Stimulated activated CD8-positive, alpha-beta memory T cell treated with anti-CD3 and anti-CD28 coated beads, Interleukin-15, amount 100 ng/mL, for 48 hours (primary cell): Measurements from ENCODE around the gene LGR6.

Experiments
- DNase-seq, 2 donors: peaks; one replicate each; pipeline ENCODE4 v3.0.0-alpha.2; 2020; ENCODE audit warnings: low read depth in 2 of 2

Gene LGR6

DNA sequence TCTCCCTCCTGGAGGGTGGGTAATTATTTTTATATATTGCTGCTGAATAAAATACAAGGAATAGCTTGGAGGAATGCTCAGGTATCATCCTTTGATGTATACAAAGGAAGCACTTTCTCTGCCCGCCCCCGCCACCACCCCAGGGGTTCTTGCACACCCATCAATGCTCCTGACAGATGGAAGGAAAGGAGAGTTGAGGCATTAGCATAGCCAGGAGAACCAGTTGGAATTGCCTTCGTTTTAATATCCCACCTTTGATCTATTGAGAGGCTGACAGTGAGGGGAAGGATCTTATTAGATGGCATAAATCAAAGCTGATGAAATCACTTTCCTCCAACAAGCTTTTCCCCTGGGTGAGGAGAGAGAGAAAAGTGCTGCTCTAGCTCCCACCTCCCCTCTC is 71.1 kb downstream of the LGR6 start:
- DNase-seq = no peak

DNA sequence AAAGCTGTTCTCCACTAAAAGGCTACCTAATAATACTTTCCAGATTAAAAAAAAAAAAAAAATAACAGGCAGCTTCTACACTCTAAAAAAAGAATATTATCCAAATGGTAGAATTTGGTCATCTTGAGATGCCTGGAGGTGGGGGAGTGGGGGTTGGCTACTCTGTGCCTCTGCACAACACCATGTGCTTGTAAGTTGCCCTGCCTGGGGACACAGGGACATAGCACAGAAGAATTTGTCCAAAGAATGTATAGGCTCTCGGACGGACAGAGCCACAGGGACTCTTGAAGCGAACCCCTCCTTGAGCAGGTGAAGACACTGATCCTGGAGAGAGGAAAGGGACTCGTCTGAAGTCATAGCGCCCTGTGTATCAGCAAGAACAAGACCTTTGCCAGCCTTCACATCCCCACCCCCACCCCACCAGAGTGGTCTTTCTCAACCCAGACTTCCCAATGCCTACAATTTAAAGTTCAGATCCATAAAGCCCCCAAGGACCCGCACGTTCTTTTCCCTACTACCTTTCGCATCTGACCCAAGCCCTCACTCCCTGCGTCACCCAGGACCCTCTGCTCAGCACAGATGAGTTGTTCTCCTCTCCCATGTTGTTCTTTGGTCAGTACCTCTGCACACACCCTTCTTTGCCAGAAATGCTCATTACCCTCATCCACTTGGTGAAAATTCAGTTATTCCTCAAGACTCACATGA is 72.6 kb downstream of the LGR6 start:
- DNase-seq = no peak

DNA sequence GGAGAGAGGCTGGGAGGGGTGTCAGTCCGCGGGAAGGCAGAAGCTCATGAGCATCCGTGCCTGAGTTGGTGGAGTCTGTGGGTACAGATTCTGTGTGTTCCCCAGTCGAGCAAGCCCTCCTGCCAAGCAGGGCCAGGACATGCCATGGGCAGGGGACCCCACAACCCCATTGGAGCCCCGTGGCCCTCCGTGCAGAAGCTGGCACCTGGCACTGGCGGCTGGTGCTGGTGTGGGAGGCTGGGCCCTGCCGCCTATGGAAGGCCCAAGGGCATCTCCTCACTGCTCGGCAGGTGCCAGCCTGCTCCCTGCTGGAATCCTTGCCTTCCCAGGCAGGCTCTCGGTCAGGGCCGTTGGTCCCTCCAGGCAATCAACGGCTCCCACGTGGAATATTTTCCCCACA is 74.4 kb downstream of the LGR6 start:
- no peak for DNase-seq

DNA sequence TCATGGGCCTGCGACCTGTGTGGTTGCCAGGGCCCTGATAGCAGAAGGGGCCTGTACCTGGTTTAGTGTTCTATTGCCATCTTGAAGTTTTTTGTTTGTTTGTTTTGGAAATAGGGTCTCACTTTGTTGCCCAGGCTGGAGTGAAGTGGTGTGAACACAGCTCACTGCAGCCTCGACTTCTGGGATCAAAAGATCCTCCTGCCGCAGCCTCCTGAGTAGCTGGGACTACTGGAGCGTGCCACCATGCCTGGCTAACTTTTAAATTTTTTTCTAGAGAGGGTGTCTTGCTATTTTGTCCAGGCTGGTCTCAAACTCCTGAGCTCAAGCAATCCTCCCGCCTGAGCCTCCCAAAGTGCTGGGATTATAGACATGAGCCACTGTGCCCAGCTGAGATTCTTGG is 75.2 kb downstream of the LGR6 start:
- DNase-seq = no peak

DNA sequence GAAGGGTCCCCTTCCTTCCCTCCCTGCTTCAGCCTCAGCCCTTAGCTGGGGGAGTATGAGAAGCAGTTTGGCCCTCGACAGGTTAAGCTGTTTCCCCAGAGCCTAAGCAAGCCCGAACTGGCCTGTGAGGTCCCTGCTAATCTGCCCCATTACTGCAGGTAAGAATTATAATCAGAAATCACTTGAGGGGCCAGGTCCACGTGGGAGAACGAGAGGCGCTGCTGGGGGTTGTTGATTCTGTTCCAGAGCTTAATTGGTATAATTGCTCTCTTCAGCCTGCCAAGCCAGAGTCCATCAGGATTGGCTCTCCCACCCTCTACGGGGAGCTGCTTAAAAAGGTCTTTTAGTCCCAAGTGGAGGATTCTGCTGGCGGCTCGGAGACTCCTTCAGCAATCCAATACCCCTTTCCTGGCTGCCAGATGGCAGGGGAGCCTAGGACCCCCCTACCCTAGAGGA is 77.3 kb downstream of the LGR6 start:
- DNase-seq = no peak

DNA sequence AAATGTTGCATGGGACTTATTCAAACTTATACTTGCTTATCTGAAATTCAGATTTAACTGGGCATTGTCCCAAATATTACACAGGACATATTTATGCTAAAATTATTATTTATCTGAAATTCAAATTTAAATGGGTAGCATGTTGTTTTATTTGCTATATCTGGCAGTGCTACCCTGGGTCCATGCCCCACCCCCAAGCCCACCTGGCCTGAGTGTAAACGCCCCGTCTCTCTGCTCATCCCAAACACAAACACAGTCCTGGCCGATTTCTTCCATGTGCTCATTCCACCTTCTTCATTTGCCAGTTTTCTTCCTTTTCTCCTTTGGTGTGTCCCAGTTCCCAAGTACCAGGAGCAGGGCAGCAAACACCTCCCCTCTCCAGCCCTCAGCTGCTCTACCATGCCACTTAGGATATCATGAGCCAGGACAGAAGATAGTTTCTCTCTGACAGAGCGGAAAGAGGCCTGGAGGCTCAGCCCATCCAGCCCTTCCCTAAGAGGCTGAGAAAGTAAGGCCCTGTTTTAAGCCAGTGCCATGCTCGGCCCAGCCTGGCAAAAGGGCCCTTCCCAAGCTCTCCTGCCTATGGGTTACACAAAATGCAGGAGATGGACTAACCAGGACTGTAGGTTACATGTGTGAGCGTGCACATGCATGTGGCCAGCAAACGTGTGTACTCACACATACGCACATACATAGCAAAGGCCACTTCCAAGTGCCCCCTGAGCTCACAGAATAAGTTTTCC is 78.7 kb downstream of the LGR6 start:
- no peak for DNase-seq

DNA sequence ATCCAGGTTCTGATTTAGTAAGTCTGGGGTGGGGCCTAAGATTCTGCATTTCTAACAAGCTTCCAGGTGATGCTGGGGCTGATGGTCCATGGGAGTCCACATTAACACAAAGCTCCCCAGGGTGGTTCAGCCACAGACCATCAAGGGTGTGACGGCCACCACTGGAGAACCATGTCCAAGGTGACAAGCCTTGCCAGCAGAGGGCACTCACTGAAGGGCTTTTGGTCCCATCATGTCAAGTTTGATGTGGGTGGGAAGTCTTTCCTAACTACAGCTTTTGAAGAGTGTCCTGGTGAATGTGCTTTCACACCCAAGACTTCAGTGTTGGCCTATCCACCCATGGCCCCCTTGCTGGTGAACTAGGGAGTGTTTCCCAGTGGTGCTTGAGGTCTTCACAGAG is 81.0 kb downstream of the LGR6 start:
- DNase-seq = peak in 1 of 2 donors; percentile 9

DNA sequence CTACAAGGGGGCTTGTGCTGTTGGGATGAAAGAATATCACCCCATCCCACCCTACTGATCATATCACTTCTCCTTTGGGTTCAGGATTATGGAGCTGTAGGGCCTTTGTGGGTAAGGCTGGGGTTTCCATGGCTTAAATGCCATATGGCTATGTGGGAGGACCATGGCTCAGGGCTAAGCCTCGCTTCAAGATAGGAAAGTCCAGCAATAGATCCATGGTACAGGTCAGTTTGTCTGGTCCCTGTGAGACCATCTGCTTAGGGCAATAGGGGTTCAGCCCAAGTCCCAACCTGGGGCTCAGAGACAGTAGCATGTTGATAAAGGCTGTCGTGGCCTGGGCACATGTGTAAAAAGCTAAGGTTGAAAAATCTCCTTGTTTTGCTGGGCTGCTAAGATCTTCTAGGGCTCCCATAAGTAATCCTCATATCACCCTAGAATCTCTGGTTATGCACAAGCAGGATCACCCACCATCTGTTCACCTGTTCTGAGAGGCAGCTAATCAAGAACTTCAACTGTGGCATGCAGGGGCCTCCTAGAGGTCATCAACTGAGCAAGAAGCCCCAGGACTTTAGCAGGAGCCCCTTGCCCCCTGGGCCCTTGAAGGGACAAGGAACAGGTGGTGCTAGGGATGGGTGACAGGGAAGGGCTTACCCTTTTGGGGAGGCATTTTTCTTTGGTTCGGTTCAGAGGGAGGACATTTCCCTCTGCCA is 81.6 kb downstream of the LGR6 start:
- DNase-seq = no peak

DNA sequence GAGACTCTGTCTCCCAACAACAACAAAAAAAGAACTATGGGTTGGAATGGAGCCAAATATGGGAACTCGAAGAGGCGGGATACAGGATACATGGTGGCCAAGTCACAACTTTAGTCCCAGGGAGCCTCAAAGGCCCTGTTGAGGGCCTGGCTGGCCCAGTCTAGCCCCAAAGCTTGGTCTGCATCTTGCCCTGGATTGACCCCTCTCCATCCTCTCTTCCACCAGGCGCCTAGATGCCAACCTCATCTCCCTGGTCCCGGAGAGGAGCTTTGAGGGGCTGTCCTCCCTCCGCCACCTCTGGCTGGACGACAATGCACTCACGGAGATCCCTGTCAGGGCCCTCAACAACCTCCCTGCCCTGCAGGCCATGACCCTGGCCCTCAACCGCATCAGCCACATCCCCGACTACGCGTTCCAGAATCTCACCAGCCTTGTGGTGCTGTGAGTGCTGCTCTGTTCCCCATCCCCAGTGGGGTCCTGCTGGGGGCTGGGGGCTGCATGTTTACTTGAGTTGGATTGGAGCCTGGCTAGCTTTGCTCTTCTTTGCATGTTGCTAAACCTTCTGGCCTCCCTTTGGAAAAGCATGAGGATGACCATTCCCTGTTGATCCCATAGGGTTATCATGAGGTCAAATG is 82.6 kb downstream of the LGR6 start:
- DNase-seq = no peak

DNA sequence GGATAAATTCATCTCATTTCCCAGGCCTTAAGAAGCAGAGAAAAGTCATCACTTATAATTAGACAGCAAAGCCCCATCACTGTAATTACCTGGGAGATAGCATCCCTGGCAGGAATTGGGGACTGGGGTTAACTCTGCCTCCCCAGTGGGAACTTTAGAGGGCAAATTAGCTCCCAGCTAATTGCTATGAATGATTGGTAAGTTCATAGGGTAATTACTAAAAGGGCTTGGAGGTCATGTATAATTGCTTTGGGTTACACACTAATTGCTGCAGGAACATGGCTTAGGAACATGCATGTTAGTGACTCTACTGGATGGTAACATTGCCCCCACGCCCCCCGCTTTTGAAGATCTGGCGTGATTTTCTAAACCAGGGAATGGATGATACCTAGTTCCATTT is 83.3 kb downstream of the LGR6 start:
- DNase-seq = no peak

DNA sequence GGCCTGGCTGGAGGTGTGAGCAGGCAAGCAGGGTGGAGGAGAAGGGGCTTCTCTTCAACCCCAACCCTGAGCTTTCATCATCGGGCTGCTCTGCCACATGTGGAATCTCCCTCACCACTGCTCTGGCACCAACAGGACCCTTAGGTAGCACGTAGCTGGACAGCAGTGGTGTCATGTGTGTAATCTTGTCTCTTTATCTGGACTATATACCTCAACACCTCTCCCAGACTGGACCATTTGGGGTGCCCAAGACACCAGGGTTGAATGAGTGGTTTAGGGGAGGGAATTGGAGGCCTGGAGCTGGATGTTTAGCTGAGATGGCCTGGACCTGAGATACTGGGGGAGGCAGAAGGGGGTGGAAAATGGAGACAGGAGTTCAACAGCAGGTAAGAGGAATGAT is 85.2 kb downstream of the LGR6 start:
- no peak for DNase-seq

DNA sequence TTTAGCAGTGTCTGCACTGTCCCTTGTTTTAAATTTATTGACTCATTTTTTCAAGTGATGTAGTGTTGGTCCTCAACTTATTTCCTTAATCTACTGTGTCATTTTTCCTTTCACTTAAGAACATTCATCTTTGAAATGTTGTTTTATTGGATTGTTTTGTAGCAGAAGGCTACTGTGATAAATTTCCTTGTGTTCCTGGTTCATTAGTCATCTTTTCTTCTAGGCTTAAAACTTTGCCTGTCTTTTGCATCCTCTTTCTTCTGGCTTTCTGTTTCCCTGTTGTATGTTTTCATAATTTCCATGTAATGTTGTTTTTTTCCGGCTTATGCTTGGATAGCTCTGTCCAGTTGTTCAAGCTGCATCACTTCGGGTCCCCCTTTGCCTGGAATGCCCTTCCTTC is 86.2 kb downstream of the LGR6 start:
- no peak for DNase-seq

DNA sequence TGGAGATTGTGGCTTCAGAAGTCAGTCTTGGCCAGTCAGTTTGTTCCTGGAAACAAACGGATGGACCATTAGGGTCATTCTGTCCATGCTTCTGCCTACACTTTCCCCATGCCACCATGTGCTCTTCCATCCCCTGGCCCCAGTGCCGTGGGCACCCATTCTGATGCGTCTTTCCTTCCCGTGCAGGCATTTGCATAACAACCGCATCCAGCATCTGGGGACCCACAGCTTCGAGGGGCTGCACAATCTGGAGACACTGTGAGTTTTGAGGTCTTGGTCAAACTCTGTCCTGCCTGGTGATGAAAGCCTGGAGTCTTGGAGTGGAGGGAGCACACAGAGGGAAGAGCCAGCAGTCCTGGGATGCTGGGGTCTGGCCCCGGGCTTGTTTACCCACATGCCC is 87.0 kb downstream of the LGR6 start:
- DNase-seq = no peak

DNA sequence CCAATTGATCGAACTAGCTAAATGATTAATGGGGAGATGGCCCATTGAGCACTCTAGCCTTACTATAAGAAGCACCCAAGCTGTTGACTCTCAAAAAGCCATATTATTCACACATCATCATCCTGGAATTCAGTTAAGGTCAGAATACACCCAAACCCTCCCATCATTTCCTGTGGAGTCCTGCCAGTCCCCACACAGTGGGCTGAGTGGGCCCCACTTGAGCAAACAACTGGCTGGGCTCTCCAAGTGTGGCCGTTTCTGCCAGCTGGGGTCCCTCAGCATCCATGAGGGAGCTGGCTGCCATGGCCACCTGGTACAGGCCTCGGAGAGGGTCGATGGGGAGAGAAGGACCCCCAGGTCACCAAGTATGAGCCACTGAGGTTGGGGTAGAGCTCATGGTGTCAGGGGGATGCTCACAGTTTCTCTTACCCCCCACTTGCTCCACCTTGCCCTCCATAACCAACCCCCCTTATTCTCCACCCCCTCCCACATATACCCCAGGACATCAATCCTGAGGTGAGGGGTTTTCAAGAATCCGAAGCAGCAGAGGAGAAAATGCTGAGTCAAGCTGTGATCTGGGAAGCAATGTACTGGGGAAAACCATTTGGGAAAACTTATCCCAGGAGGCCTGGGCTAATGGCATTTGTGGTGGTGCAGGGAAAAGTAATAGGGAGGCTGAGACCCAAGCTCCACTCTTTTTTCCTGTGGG is 87.9 kb downstream of the LGR6 start:
- DNase-seq = no peak

DNA sequence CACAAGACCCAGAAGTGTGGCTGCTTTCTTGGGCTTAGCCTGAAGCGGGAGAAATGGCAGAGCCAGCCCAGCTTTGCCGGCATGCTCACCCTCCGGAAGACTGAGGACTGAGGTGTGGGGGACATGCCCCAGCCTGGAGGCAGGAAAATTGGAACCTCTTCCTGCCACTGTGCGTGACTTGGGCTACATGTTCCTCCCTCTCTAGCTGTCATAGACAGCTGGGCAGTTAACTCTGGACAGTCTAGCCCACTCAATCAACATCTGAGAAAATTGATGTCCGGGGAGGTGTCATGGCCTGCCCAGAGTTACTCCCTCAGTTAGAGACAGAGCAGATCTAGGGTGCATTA is 88.4 kb downstream of the LGR6 start:
- no peak for DNase-seq

DNA sequence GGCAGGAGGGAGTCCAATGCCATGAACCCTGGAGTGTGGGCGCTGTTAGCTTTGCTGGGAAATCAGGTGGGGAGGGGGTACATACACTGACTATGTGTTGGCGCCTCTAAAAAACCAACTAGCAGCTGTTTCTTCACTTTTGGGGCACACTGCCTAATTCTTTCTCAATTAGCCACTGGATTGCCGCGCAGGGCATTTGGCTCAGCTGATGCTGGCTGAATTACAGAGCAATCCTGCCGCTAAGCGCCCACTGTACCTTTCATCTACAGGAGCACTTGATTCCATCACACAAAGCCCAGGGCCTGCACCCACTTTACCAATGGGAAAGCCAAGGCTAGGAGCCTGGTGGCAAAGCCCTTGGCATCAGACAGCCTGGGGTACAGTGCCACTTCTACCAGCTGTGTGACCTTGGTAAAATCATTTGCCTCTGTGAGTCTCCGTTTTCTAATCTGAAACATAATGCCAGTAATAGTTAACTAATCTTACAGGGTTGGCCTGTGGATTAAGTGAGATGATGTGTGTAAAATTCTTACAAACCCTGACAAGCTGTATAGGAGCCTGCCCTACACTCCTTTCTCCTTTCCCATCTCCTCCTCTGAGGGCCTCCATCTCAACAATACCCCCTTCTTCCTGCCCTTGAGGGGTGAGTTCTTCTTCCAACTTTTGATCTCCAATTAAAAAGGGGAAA is 89.1 kb downstream of the LGR6 start:
- DNase-seq = no peak

DNA sequence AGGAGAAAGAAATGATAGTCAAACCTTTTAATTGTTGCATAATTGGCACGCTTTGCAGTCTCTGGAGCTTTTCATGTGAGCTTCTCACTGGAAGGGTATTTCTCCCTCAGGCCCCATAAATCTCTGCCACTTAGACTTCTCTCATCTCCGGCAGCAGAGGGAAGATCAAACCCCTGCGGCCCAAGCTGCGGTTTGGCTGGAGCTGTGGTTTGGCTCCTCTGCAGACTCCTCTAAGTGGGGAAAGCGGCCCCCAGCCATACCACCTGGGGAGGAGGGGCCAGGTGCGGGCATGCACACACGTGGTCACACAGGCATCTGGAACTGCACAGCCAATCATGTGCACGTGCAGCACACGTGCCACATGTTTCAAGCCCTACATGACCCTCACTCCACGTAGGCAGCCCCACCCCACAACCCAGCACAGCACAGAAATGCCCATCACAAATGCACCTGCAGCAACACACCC is 89.8 kb downstream of the LGR6 start:
- DNase-seq = no peak

DNA sequence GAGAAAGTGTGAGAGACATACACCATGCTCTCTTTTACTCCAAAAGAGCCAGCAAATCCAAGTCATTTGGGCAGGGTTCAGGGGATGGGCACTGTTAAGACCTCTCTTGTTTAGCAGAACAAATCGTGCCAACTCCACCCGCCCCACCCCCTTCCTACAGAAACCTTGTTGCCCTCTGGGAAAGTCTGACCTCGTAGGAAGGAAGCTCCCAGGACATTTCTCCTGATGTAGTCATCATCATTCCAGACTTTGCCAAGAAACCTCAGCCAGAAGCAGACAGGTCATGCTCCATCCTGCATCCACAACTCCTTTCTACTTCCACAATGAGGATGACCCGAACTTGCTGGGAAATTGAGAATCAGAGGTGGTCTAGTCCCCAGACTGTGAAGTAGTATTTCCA is 90.4 kb downstream of the LGR6 start:
- DNase-seq = no peak

DNA sequence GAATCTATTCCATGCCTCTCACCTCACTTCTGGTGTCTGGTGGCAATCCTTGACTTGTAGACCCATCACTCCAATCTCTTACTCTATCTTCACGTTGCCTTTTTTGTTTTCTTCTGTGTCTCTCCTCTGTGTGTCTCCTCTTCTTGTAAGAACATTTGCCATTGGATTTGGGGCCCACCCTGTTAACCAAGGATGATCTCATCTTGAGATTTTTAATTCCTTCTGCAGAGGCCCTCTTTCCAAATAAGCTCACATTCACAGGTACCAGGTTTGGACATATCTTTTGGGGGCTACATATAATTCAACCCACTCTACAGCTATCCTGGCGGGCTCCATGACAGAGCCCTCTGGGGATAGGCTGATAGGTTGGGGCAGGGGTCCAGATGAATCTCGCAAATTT is 92.3 kb downstream of the LGR6 start:
- DNase-seq = no peak

DNA sequence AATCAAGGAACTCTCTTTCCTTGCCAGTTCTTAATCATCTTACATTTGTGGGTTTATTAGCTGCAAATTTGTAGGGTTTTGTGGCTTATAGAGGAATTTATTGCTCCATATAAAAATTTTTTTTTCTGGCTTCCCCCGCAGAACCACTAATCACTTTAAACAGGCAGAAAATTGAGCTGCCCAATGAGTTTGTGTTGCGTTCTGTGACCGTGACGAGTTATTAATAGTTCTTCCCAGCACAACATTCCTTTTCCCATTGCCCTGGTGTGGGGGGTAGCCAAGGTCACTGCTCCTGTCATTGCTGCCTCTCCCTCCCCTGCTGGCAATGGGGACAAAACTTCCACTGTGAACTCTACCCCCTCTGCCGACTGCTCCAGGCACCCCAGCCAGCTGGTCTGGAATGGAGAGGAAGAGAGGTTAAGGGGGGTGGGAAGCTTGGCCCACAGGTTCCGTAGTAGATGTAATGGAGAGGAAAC is 93.1 kb downstream of the LGR6 start:
- DNase-seq = no peak

DNA sequence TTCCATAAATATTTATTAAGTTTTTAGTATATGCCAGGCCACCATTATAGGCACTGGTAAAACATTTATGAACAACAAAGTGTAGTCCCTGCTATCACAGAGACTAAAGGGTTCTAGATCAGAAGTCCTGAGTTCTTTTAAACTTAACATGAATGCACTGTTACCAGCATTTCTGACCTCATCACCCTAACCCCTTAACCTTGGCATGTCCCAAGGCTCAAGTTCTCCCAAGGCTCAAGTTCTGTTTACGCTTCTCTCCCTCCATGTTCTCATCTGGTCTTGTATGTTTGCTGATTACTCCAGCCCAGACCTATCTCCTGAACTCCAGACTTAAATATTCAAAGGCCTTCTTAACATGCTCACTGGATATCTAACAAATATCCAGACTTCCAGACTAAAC is 93.6 kb downstream of the LGR6 start:
- no peak for DNase-seq
